Kidney (tissue), 14 donors: ENCODE data around the gene FHL1. TPM values are rescaled to one million over a fixed set of nuclear protein-coding genes. Genes with fewer than 3 reads are reported as not detected.
A peak's percentile ranks its signal among the peaks of the same experiment; 100 is the strongest.

Experiments
- DNase-seq, 5 donors: peaks; one replicate each; pipeline ENCODE4 v3.0.0-alpha.2; 2013 to 2020
- FAIRE-seq: peaks from 2 replicates; lab custom pipeline; 2012; peaks lifted over from hg19 to GRCh38; lab: Jason Lieb, UNC
- H3K27ac ChIP-seq, 2 donors: one replicate each; pipeline ENCODE4 v1.7.0; 2013; ENCODE audit warnings: low read depth in 2 of 2, low read length in 2 of 2, inconsistent platforms in 1 of 2
- H3K27me3 ChIP-seq: one replicate; pipeline ENCODE4 v1.7.1; 2013; ENCODE audit warnings: low read length, inconsistent platforms; ENCODE audit not compliant: control insufficient read depth, insufficient read depth
- H3K36me3 ChIP-seq, 3 donors: one replicate each; pipeline versions ENCODE4 v1.7.0 to v1.7.1; 2013; ENCODE audit warnings: low read length in 3 of 3, control low read depth in 1 of 3, inconsistent platforms in 1 of 3; ENCODE audit not compliant: insufficient read depth in 3 of 3, control insufficient read depth in 2 of 3
- H3K4me1 ChIP-seq, 3 donors: one replicate each; pipeline versions ENCODE4 v1.7.0 to v1.7.1; 2013; ENCODE audit warnings: low read length in 3 of 3, inconsistent platforms in 1 of 3, low read depth in 1 of 3; ENCODE audit not compliant: control insufficient read depth in 2 of 3, insufficient read depth in 2 of 3
- H3K4me3 ChIP-seq, 3 donors: one replicate each; pipeline versions ENCODE4 v1.7.0 to v1.8.1; 2013; ENCODE audit warnings: low read length in 3 of 3, control low read depth in 1 of 3, inconsistent platforms in 1 of 3
- H3K9ac ChIP-seq, 3 donors: one replicate each; pipeline versions ENCODE4 v1.7.0 to v1.7.1; 2013; ENCODE audit warnings: low read length in 3 of 3, control low read depth in 1 of 3, inconsistent platforms in 1 of 3
- H3K9me3 ChIP-seq, 3 donors: one replicate each; pipeline versions ENCODE4 v1.7.0 to v1.7.1; 2013; ENCODE audit warnings: low read length in 3 of 3, control low read depth in 1 of 3, inconsistent platforms in 1 of 3; ENCODE audit not compliant: control insufficient read depth in 2 of 3, insufficient read depth in 1 of 3
- CTCF ChIP-seq: IDR thresholded peaks from 3 replicates; pipeline ENCODE4 v1.5.1; 2012; ENCODE audit warnings: mild to moderate bottlenecking, moderate library complexity, borderline replicate concordance; ENCODE audit not compliant: insufficient read depth; ENCODE audit errors: extremely low read depth
- intact Hi-C: fragments of 100-400 bp; cut with DNase I; formaldehyde crosslinking; loops from one replicate; pipeline ENCODE4 v1.11.1; 2022
- polyA plus RNA-seq: library from polyadenylated mRNA; stranded (reverse); fragments of 350-450 nt; fragmentation: Illumina TruSeq; extraction: RNeasy Lipid Tissue Mini Kit (QIAGEN cat#74804); gene quantifications from one replicate; pipeline ENCODE4 v1.2.3, GENCODE V29; 2014; ENCODE audit warnings: low read depth, low replicate concordance; ENCODE audit not compliant: insufficient read depth
- total RNA-seq: library from RNA; stranded (reverse); fragmentation: NEBNext Ultra II Directional; extraction: Animal tissue kit (Norgen Biotek cat#: 25700); gene quantifications from one replicate; pipeline ENCODE4 v1.2.1, GENCODE V29; 2021
- donor health status: control.
- donor health status: control.
- donor health status: control.
- donor health status: control.
- donor health status: control.
- donor health status: DM: yes; HTN: yes; CAD: no.
- donor health status: Normal renal cell carcinoma (clear cell type).

The FHL1 gene
- total and polyA plus RNA-seq, 2 donors from 2014 or later = 44.0 to 168 TPM

DNA sequence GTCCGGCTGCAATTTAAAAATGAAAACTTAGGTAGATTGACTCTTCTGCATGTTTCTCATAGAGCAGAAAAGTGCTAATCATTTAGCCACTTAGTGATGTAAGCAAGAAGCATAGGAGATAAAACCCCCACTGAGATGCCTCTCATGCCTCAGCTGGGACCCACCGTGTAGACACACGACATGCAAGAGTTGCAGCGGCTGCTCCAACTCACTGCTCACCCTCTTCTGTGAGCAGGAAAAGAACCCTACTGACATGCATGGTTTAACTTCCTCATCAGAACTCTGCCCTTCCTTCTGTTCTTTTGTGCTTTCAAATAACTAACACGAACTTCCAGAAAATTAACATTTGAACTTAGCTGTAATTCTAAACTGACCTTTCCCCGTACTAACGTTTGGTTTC is 62.9 kb downstream of the FHL1 start:
- FAIRE-seq (peak; percentile 6), DNase-seq (peak in 1 of 5 donors; percentile 53)
- intact Hi-C loops = no loop called here
- no peaks in the 10 kb centered on the region for H3K9me3 ChIP-seq
- peaks cover 4% of the 10 kb centered on the region for H3K27me3 ChIP-seq
- H3K4me3 ChIP-seq = no peak overlapping the region
- peaks cover 0 to 10% (median 0%) of the 10 kb centered on the region in 3 donors for H3K36me3 ChIP-seq
- peaks cover 0 to 5% (median 0%) of the 10 kb centered on the region in 3 donors for H3K4me1 ChIP-seq
- no peak overlapping the region for H3K27ac ChIP-seq
- no peak overlapping the region for H3K9ac ChIP-seq
- TF ChIP-seq CTCF = no peak

GRCh38 chrX:136210806-136211205 is 63.5 kb downstream of the FHL1 start:
- H3K36me3 ChIP-seq = peaks cover 0 to 10% (median 0%) of the 10 kb centered on the region in 3 donors
- H3K9me3 ChIP-seq = no peaks in the 10 kb centered on the region
- intact Hi-C loops = no loop called here
- H3K4me3 ChIP-seq = no peak overlapping the region
- no peak overlapping the region for H3K27ac ChIP-seq
- DNase-seq = no peak
- peaks cover 0 to 5% (median 0%) of the 10 kb centered on the region in 3 donors for H3K4me1 ChIP-seq
- H3K27me3 ChIP-seq = peaks cover 4% of the 10 kb centered on the region
- H3K9ac ChIP-seq = no peak overlapping the region
- no peak for FAIRE-seq
- TF ChIP-seq CTCF = no peak

GRCh38 chrX:136211766-136212556 is 64.6 kb downstream of the FHL1 start:
- intact Hi-C loops = no loop called here

More at GRCh38 chrX:136211766-136212556, 64.6 kb downstream of the FHL1 start:
- no peak for FAIRE-seq
- Histone ChIP-seq H3K27me3 (peaks cover 4% of the 10 kb centered on the region), H3K36me3 (peaks cover 0 to 10% (median 0%) of the 10 kb centered on the region in 3 donors), H3K9me3 (no peaks in the 10 kb centered on the region), H3K4me1 (peaks cover 0 to 5% (median 0%) of the 10 kb centered on the region in 3 donors), H3K27ac (no peak overlapping the region), H3K9ac (no peak overlapping the region), H3K4me3 (no peak overlapping the region)
- no peak for DNase-seq
- no peak for TF ChIP-seq CTCF
